Activated naive CD4-positive, alpha-beta T cell treated with Interleukin-2 at 50 U/mL for 16 hours (primary cell): ENCODE results near the gene CCDC82.
A peak's percentile ranks its signal among the peaks of the same experiment; 100 is the strongest.
"Not testable (repeated sequence)": the region's sequence is repeated elsewhere in the genome, so short reads cannot be mapped to it uniquely, and the experiment has no call there.

Source experiments
- DNase-seq: peaks from one replicate; pipeline ENCODE4 v3.0.0-alpha.2; 2020

CCDC82 gene

DNA sequence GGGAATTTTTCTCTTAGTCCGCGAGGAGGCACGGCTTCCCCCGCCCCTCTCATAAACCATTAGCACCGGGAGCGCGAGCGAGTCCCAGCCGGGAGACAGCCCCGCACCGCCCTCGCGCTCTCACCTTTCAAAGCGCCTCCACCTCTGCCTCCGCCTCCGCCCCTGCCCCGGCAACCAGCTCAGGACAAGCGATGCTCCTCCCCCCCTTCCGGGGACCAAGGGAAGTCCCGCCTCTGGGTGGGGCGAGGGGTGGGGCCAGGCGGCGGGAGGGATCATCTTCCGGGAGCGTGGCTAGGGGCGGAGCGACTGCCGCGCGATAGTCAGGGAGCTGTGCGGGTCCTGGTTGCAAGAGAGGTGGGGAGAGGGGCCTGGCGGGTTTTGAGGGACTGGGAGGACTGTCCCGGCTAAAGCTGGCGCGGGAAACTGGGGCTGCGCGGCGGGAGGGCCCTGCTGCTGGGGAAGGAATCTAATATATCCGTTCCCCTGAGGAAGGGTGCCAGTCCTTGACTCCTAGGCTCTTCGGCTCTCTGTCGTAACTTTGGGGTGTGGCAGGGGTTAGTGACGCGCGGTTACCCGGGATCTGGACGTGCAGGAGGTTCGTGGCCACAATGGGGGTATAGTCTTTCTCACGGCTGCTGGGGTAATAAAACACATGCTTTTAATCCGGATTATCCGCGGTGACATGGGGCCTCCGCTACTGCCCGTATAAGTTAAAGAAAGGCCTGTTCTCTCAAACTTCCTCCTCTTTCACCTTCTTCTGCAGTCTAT, at the start of gene CCDC82, which contains the start of gene JRKL:
CCDC82 (minus strand) TSS at position 193 of the 768 bp plus-strand sequence. CDS start 5,165 bp downstream, outside the sequence.
JRKL (plus strand) TSS at position 294 of the 768 bp plus-strand sequence. CDS start 637 bp downstream, outside the sequence.
- peak; percentile 98 for DNase-seq

- DNase-seq = not testable (repeated sequence)
Observed at GRCh38 chr11:96432654-96433053, 42.9 kb upstream of the CCDC82 start.

DNA sequence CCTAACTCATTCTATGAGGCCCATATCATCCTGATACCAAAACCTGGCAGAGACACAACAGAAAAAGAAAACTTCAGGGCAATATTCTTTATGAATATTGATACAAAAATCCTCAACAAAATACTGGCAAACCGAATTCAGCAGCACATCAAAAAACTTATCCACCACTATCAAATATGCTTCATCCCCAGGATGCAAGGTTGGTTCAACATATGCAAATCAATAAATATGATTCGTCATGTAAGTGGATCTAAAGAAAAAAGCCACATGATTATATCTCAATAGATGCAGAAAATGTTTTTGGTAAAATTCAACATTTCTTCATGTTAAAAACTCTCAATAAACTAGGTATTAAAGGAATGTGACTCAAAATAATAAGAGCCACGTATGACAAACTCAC, 41.0 kb upstream of the CCDC82 start:
- no peak for DNase-seq

- no peak for DNase-seq
Observed at GRCh38 chr11:96424693-96425092, 35.0 kb upstream of the CCDC82 start.

GRCh38 chr11:96413408-96413807, 23.7 kb upstream of the CCDC82 start:
- DNase-seq = no peak

DNA sequence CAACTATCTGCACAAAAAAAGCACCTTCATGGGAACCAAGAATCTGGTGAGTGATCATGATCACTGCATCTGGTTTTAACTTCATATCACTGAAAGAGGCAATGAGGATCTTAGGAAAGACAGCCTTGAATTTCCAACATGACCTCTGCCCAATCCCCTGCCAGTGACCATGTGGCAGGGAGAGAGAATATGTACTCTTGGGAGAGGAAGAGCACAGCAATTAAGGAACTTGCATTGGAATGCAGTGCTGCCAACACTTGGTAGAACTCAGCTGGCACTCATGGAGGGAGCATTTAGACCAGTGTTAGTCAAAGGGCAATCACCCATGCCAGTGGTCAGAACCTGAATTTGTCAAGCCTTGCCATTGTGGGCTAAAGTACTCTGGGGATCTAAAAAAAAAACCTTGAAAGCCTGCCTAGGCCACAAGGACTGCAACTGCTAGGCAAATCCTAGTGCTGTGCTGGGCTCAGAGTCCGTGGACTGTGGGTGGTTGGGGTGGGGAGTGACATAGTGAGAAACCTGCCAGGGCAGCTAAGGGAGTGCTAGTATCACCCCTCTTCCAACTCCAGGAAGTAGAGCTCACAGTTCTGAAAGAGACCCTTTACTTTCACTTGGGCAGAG, 23.2 kb upstream of the CCDC82 start:
- DNase-seq = no peak

DNA sequence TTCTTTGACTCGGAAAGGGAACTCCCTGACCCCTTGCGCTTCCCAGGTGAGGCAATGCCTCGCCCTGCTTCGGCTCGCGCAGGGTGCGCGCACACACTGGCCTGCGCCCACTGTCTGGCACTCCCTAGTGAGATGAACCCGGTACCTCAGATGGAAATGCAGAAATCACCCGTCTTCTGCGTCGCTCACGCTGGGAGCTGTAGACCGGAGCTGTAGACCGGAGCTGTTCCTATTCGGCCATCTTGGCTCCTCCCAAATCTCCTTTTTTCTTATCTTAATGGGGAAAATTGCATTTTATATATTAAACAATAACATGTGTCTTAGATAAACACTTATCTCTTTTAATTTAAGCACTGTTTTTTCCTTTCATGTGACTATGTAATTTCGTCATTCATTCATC, 21.7 kb upstream of the CCDC82 start:
- DNase-seq = not testable (repeated sequence)

- no peak for DNase-seq
Observed at GRCh38 chr11:96400697-96401096, 11.0 kb upstream of the CCDC82 start.

DNA sequence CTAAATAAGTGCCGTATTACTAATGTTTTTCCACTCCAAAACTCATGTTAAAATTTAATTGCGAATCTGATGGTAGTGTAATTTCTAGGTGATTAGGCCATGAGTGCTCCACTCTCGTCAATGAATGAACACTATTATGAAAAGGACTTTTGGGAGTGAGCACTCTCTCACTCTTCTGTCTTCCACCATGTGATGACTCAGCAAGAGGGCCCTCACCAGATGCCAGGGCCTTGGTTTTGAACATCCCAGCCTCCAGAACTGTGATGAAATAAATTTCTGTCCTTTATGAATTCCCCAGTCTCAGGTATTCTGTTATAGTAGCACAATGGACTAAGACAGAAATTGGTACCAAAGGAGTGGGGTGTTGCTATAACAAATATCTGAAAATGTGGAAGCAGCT, 8.2 kb upstream of the CCDC82 start:
- no peak for DNase-seq

- DNase-seq = no peak
Observed at GRCh38 chr11:96396637-96397036, 6.9 kb upstream of the CCDC82 start.

- no peak for DNase-seq
Observed at GRCh38 chr11:96394773-96395172, 5.1 kb upstream of the CCDC82 start.

DNA sequence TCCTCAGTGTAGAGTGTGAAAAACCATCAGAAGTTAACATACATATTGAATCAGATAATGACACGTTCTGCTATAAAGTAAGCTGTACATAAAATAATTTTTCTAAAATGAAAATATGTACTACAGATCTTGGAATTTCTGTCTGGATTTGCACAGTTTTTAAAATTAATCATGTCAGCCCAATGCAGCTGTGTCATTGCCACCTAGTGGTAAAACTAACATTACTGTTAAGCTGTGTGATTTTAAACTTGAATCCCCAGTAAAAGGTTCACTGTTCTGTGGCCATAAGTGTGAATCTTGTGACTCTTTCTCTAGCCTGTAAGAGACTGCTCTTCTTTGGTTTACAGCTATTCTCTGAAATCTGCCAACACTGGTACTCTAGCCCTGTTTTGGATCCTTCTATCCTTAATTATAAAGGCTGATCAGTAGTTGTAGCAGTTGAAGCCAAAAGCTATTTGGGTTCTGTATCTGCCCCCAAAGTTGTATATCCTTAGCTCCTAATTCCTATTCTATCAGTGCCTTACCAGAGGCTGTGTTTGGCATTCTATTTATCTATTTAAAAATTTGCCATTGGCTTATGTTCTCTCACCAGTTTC, 4.1 kb upstream of the CCDC82 start:
- DNase-seq = no peak

GRCh38 chr11:96391698-96392307, 2.1 kb upstream of the CCDC82 start:
- DNase-seq = no peak

DNA sequence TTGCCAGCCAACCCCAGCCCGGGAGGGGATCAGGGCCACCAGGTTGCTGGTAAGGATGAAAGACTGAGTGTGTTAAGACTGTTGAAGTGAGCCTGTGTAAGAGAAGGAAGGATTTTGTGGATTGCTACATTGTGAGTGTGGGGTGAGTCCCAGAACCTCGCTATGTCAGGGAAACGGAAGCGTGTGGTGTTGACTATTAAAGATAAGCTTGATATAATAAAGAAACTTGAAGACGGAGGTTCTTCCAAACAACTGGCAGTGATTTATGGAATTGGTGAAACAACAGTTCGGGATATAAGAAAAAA, 728 bp upstream of the CCDC82 start:
- no peak for DNase-seq

DNA sequence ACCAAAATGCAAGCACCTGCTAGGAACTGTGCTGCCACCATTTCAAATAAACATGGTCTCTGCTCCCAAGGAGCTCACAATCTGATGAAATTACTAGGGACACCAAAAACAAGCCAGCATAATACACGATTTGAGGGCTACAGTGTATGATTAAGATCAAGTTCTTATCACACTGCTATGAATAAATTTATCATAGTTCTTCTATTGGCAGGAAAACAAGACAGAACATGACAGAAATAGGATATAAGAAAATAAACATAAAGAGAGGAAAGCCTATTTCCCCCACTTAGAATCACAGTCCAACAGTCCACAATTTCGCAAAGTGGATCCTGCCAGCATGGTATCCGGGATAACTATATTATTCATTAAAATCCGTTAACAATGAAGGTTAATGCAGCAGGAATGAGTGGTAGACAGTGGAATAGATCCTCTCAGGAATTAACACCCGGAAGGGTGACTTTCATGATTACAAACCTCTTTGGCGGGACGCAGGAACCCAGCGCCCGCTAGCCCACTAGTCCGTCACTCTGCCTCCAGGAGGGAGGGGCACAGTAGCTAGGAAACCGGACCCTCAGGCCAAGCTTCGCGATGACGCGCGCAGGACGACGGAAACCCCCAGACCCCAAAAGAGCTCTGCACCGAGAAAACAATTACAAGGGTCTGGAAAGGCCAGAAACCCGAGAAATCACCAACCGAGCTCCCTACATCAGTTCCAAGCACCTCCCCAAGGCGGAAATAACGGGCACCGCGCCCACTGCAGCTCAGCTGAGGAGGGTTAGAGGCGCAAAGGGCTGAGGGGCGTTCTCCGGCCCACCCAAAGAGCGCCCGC, 607 bp downstream of the CCDC82 start:
- no peak for DNase-seq

DNA sequence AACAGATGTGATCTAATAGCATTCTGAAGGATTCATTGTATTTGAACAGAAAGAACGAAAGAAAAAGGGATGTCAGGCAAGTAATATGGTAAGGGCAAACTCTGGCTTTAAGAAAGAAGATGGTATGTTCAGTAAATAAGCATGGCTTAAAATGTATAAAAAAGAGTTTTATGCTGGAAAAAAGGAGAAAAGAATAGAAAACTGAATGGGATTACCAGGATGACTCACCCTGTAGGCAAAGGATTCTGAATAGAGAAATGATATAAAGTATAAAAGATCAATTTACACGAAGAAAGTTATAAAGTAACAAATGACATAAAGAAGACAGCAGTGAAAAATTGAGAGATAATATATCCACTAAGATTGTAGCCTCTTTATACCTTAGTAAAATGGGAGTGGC, 4.5 kb downstream of the CCDC82 start:
- DNase-seq = no peak

DNA sequence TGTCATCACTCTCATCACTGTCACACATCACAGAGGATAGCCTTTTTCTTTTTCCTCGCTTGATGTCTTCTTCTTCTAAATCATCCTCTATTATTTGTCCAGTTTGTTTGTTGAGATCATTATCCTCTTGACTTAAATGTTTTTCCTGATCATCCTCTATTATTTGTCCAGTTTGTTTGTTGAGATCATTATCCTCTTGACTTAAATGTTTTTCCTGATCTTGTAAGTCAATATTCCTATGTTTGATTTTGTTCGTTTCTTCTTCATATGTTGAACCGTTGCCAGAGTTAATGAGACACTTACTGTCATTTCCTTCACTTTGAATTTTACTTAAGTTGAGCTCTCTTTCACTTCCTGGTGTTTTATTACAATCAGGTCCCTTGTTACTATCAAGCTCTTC, 5.6 kb downstream of the CCDC82 start:
- DNase-seq = no peak

DNA sequence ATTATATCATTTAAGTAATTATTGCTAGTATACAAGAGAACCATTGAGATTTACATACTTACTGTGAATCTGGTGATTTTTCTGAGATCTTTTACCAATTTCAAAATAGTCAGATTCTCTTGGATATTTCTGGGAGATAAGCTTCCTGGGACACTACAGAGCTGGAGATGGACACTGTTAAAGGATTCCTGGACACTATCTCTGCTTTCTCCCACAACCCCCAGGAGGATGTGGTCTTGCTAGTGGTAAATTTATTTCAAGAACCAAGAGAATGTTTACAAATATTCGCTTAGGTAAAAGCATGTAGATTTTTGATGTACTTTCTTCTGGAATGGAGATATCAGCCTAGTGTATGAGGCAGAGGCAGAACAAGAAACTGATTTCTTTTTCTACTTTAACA, 12.9 kb downstream of the CCDC82 start:
- no peak for DNase-seq

- DNase-seq = no peak
Observed at GRCh38 chr11:96373826-96374225, 15.9 kb downstream of the CCDC82 start.

DNA sequence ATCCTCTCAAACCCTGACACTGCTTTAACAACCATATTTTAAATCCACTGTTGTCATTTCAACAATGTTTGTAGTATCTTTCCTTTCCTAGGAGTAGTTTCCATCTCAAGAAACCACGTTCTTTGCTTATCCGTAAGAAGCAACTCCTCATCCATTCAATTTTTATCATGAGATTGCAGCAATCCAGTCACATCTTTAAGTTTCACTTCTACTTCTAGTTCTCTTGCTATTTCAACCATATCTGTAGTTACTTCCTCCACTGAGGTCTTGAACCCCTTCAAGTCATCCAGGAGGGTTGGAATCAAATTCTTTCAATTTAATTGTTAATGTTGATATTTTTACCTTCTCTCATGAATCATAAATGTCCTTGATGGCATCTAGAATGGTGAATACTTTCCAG, 22.4 kb downstream of the CCDC82 start:
- DNase-seq = no peak

DNA sequence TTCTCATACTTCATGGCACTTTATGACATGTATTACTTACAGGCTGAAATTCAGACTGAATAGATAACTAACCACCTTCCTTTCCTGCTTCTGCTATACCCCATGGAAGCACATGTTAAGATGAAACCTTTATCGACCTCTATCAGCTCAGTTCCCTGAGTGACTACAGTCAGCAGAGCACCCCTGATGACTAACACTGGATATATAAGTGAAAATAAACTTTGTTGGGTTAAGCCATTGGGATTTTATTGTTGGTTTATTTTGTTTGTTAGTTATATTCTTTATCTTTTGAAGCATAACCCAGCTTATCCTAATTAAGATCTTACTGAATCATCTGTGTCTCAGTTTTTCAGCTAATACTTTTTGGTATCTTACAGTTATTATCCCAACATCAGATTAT, 23.7 kb downstream of the CCDC82 start:
- DNase-seq = no peak

- DNase-seq = no peak
Observed at GRCh38 chr11:96365493-96365892, 24.2 kb downstream of the CCDC82 start.

DNA sequence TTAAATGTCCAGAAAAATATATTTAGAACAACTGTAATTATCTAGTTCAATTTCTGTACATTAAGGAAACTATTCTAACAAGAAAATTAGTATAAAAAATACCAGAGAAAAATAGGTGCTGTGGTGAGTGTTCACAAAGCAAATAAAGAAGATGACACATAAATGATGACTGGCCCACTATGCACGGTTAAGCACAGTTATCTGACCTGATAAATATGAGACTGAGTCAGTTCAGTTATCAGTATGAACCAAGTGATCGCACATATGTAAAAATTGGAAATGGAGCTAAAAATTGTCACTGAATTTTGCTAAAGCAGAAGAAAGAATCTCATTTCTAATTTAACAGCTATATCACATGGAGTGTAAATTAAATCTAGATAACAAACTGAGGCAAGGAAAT, 27.9 kb downstream of the CCDC82 start:
- no peak for DNase-seq
